Endothelial cell of umbilical vein (primary cell): ENCODE results near the gene VCL. TPM values are rescaled to one million over a fixed set of nuclear protein-coding genes. Genes with fewer than 3 reads are reported as not detected.

ENCODE experiments used
- BruUV-seq: library from RNA; stranded (reverse); fragments of 400-500 nt; replicated peaks from 2 replicates; lab custom pipeline; 2021; lab: Mats Ljungman, UMichigan
- CTCF ChIA-PET: fragments of 300-600, 350-600 bp; sonication (Branson Sonifier 250); formaldehyde crosslinking; loops from one replicate; lab custom pipeline; 2021; ENCODE audit warnings: antibody characterized with exemption, inconsistent platforms; lab: Charles Lee
- POLR2A ChIA-PET: fragments of 300-600, 350-600 bp; sonication (Branson Sonifier 250); formaldehyde crosslinking; loops from one replicate; lab custom pipeline; 2021; ENCODE audit warnings: antibody characterized with exemption, inconsistent platforms; lab: Charles Lee
- DNase-seq: peaks from one replicate; pipeline ENCODE4 v3.0.0-alpha.2; 2011; ENCODE audit warnings: low read depth, low spot score
- FAIRE-seq: peaks from 2 replicates; lab custom pipeline; 2011; peaks lifted over from hg19 to GRCh38; lab: Jason Lieb, UNC
- H2AFZ ChIP-seq: 2 replicates; pipeline ENCODE4 v1.6.0; 2012; ENCODE audit warnings: low read depth, low read length, control low read depth, inconsistent platforms
- H3K27ac ChIP-seq: 2 replicates; pipeline ENCODE4 v1.5.1; 2011; ENCODE audit warnings: low read depth, mild to moderate bottlenecking, control low read depth, low read length, moderate library complexity; ENCODE audit not compliant: insufficient read depth
- H3K27me3 ChIP-seq, 2 experiments: 2 replicates each; pipeline versions ENCODE4 v1.6.0 to v1.6.1; 2011; ENCODE audit warnings: low read length in 2 of 2, mixed read lengths in 1 of 2; ENCODE audit not compliant: control insufficient read depth in 2 of 2, insufficient read depth in 2 of 2
- H3K36me3 ChIP-seq, 2 experiments: 2 replicates in 1 of 2; 3 replicates in 1 of 2; pipeline ENCODE4 v1.5.1; 2011; ENCODE audit warnings: low read length in 2 of 2, mild to moderate bottlenecking in 1 of 2, moderate library complexity in 1 of 2; ENCODE audit not compliant: control insufficient read depth in 2 of 2, insufficient read depth in 2 of 2; ENCODE audit errors: extremely low read depth in 1 of 2
- H3K4me1 ChIP-seq: 3 replicates; pipeline ENCODE4 v1.5.1; 2011; ENCODE audit warnings: mild to moderate bottlenecking, low read length; ENCODE audit not compliant: control insufficient read depth, insufficient read depth; ENCODE audit errors: extremely low read depth
- H3K4me2 ChIP-seq: 2 replicates; pipeline ENCODE4 v1.6.1; 2011; ENCODE audit warnings: low read length, control low read depth, mixed read lengths; ENCODE audit not compliant: insufficient read depth
- H3K4me3 ChIP-seq, 3 experiments: fragments of 200-600 bp in 1 of 3; sonication (generic), shearing (Covaris generic) in 1 of 3; replicated peaks in 1 of 3; 2 replicates each; pipeline ENCODE4 v1.5.1; 2011 to 2016; ENCODE audit warnings: control low read depth in 3 of 3, low read length in 3 of 3, mild to moderate bottlenecking in 2 of 3, inconsistent platforms in 1 of 3, low read depth in 1 of 3, moderate library complexity in 1 of 3; ENCODE audit not compliant: insufficient read depth in 1 of 3
- H3K79me2 ChIP-seq: 2 replicates; pipeline ENCODE4 v1.6.0; 2012; ENCODE audit warnings: low read length, inconsistent platforms; ENCODE audit not compliant: control insufficient read depth, insufficient read depth
- H3K9ac ChIP-seq: replicated peaks from 2 replicates; pipeline ENCODE3; 2011; ENCODE audit warnings: low read length, control low read depth; ENCODE audit not compliant: insufficient read depth; ENCODE audit errors: extremely low read depth
- H3K9me1 ChIP-seq: replicated peaks from 3 replicates; pipeline ENCODE4 v1.6.0; 2011; ENCODE audit warnings: mild to moderate bottlenecking, low read length; ENCODE audit not compliant: control insufficient read depth, insufficient read depth; ENCODE audit errors: extremely low read depth
- H3K9me3 ChIP-seq: replicated peaks from 2 replicates; pipeline ENCODE4 v1.5.1; 2012; ENCODE audit warnings: low read length, inconsistent platforms; ENCODE audit not compliant: control insufficient read depth, insufficient read depth
- H4K20me1 ChIP-seq: replicated peaks from 2 replicates; pipeline ENCODE3; 2011; ENCODE audit warnings: mild to moderate bottlenecking, low read length; ENCODE audit not compliant: control insufficient read depth, insufficient read depth; ENCODE audit errors: extremely low read depth
- EZH2 ChIP-seq: IDR thresholded peaks from 2 replicates; pipeline ENCODE4 v1.6.1; 2012; ENCODE audit warnings: borderline replicate concordance, low read depth, mild to moderate bottlenecking, moderate library complexity, low read length, inconsistent platforms; ENCODE audit not compliant: severe bottlenecking
- FOS ChIP-seq: IDR thresholded peaks from 2 replicates; pipeline ENCODE4 v1.6.1; 2011; ENCODE audit warnings: mild to moderate bottlenecking, low read length, moderate library complexity, borderline replicate concordance; ENCODE audit not compliant: insufficient read depth
- GATA2 ChIP-seq: IDR thresholded peaks from 2 replicates; pipeline ENCODE4 v1.7.0; 2011; ENCODE audit warnings: low read depth, mild to moderate bottlenecking, moderate library complexity, mixed read lengths, low read length; ENCODE audit not compliant: insufficient read length, insufficient read depth
- JUN ChIP-seq: IDR thresholded peaks from 2 replicates; pipeline ENCODE4 v1.6.1; 2011; ENCODE audit warnings: borderline replicate concordance, low read depth; ENCODE audit not compliant: insufficient read length, insufficient read depth
- MYC ChIP-seq: IDR thresholded peaks from one replicate; pipeline ENCODE4 v1.6.1; 2011; ENCODE audit warnings: mild to moderate bottlenecking, low read depth, low read length
- POLR2A ChIP-seq: IDR thresholded peaks from 2 replicates; pipeline ENCODE4 v1.6.1; 2012; ENCODE audit warnings: low read depth, mild to moderate bottlenecking, control low read depth, low read length
- POLR2AphosphoS5 ChIP-seq: IDR thresholded peaks from 2 replicates; pipeline ENCODE4 v1.6.1; 2012; ENCODE audit warnings: low read depth, mild to moderate bottlenecking, control low read depth, low read length, moderate library complexity; ENCODE audit not compliant: insufficient read depth
- dilution Hi-C: fragments of 300-500 bp; cut with MboI; formaldehyde crosslinking; loops from one replicate; pipeline ENCODE4 v1.15.0; 2019; ENCODE audit warnings: low sequenced_read_pairs; ENCODE audit not compliant: extremely low pct_ligation_motif_present
- intact Hi-C: fragments of 100-400 bp; cut with micrococcal nuclease; formaldehyde crosslinking; loops from one replicate; pipeline ENCODE4 v1.10.0; 2022
- polyA plus RNA-seq, 4 experiments: library from polyadenylated mRNA; depleted of rRNA in 3 of 4; stranded (reverse) in 3 of 4; unstranded in 1 of 4; fragments of >200 nt; gene quantifications; 2 replicates each; pipeline versions ENCODE4 v1.2.1 to v1.2.3, GENCODE V29; 2011 to 2012; ENCODE audit warnings: missing spikeins in 1 of 4
- total RNA-seq: library from RNA; stranded (reverse); gene quantifications from 2 replicates; pipeline ENCODE4 v1.2.3, GENCODE V29; 2021
- TF ChIP-seq, protein P1 (sequence below): IDR thresholded peaks from 2 replicates; pipeline ENCODE4 v1.6.1; 2011; ENCODE audit not compliant: insufficient read depth, insufficient read length
- TF ChIP-seq, protein P2 (sequence below), 2 donors: IDR thresholded peaks; 1 replicate in 1 of 2; 2 replicates in 1 of 2; pipeline ENCODE4 v1.5.1; 2011; ENCODE audit warnings: low read length in 2 of 2, mild to moderate bottlenecking in 2 of 2, moderate library complexity in 2 of 2, control low read depth in 1 of 2, inconsistent platforms in 1 of 2, low read depth in 1 of 2; ENCODE audit not compliant: insufficient read depth in 1 of 2; ENCODE audit errors: extremely low read depth in 1 of 2

Gene VCL
- total and polyA plus RNA-seq, 2 donors (not counting 3 experiments of a cell fraction or from before 2014, with no cell fraction given): 95.4 to 231 TPM

DNA sequence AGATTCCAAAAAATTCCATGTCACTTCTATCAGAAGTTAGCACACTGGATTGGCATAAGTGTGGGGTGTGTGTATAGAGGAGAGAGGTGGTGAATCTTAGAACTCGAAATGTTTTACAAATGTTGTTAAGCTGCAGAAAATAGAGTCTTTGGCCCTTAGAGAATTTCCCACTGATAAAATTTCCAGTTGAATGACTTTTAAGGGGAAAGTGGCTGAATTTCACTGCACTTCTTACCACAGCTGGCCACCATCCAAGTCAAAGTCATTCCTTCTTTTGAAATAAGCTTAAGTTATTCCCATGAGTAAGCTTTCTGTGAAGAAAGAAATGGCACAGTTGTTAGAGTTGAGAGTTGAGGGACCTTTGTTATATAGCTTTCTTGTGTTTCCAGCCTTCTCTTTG, 13.9 kb downstream of the VCL start:
- TF ChIP-seq JUN: no peak
- FAIRE-seq: peak; percentile 76
- intact Hi-C loops (no loop called here), dilution Hi-C loops (no loop called here)
- H3K79me2 ChIP-seq: peaks cover 96% of the 10 kb centered on the region
- peak; percentile 64 for DNase-seq
- no peak overlapping the region for H2AFZ ChIP-seq
- H3K27ac ChIP-seq: no peak overlapping the region
- H3K4me1 ChIP-seq: peaks cover 34% of the 10 kb centered on the region
- H4K20me1 ChIP-seq: peaks cover 13% of the 10 kb centered on the region
- no TSS peak for BruUV-seq
- ChIA-PET POLR2A (interaction anchor here (0.6 to 1.4 kb wide), 2 partner anchors 12 to 14 kb away, joined by 4 read pairs; partner anchors contain the start of gene VCL), CTCF (interaction anchor here (0.9 to 4.0 kb wide), 14 partner anchors 8 to 126 kb away, joined by 3 to 18 read pairs (median 6); no protein-coding TSS in a partner anchor)
- H3K4me2 ChIP-seq: peak overlapping the region; percentile 19
- no peak overlapping the region for H3K9ac ChIP-seq
- no peaks in the 10 kb centered on the region for H3K9me1 ChIP-seq
- H3K9me3 ChIP-seq: no peaks in the 10 kb centered on the region
- H3K36me3 ChIP-seq: no peaks in the 10 kb centered on the region
- no peak overlapping the region for H3K4me3 ChIP-seq
- no peaks in the 10 kb centered on the region for H3K27me3 ChIP-seq

DNA sequence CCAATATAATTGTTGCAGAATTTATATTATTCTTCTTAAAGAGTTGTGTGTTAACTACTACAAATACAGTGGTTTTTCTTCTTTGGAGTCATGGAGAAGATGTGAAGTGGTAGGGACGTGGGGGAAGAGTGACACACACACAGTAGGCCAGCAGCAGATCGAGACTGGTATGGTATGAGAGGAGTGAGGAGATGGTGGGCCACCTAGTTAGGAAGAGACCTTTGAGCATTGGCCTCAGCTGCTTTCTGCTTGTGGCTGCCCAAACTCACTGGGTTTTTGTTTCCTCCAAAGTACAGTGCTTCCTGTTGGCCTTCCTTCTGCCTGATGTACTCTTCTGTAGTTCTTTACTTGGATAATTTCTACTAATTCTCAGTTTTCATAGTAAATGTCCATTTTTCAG, 14.6 kb downstream of the VCL start:
- Histone ChIP-seq H3K9me3 (no peaks in the 10 kb centered on the region), H3K27ac (no peak overlapping the region), H3K27me3 (no peaks in the 10 kb centered on the region), H3K36me3 (no peaks in the 10 kb centered on the region), H3K4me3 (no peak overlapping the region), H4K20me1 (peaks cover 13% of the 10 kb centered on the region), H3K79me2 (peaks cover 94% of the 10 kb centered on the region), H3K4me1 (peaks cover 34% of the 10 kb centered on the region), H3K4me2 (peak overlapping the region; percentile 3), H3K9ac (no peak overlapping the region), H3K9me1 (no peaks in the 10 kb centered on the region), H2AFZ (no peak overlapping the region)
- ChIA-PET CTCF (interaction anchor here (1.0 to 4.0 kb wide), 13 partner anchors 9 to 126 kb away, joined by 3 to 18 read pairs (median 6); no protein-coding TSS in a partner anchor), POLR2A (interaction anchor here (1.4 kb wide), 1 partner anchor 15 kb away, joined by 4 read pairs; the partner anchor contains the start of gene VCL)
- no TSS peak for BruUV-seq
- peak; percentile 55 for FAIRE-seq
- intact Hi-C loops (no loop called here), dilution Hi-C loops (no loop called here)
- TF ChIP-seq, protein P1, sequence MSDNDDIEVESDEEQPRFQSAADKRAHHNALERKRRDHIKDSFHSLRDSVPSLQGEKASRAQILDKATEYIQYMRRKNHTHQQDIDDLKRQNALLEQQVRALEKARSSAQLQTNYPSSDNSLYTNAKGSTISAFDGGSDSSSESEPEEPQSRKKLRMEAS: no peak
- TF ChIP-seq, protein P2, sequence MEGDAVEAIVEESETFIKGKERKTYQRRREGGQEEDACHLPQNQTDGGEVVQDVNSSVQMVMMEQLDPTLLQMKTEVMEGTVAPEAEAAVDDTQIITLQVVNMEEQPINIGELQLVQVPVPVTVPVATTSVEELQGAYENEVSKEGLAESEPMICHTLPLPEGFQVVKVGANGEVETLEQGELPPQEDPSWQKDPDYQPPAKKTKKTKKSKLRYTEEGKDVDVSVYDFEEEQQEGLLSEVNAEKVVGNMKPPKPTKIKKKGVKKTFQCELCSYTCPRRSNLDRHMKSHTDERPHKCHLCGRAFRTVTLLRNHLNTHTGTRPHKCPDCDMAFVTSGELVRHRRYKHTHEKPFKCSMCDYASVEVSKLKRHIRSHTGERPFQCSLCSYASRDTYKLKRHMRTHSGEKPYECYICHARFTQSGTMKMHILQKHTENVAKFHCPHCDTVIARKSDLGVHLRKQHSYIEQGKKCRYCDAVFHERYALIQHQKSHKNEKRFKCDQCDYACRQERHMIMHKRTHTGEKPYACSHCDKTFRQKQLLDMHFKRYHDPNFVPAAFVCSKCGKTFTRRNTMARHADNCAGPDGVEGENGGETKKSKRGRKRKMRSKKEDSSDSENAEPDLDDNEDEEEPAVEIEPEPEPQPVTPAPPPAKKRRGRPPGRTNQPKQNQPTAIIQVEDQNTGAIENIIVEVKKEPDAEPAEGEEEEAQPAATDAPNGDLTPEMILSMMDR (IDR thresholded peaks at IDR 0.05; ENCODE audit: extremely low read depth in 1 of 2, insufficient read depth in 1 of 2, low read depth in 1 of 2, low read length in 2 of 2): no peak
- TF ChIP-seq FOS: no peak
- TF ChIP-seq EZH2: no peak
- TF ChIP-seq POLR2AphosphoS5: no peak
- no peak for TF ChIP-seq JUN
- TF ChIP-seq GATA2: no peak
- no peak for TF ChIP-seq POLR2A
- TF ChIP-seq MYC: no peak
- DNase-seq: no peak
